ENCODE data around the gene ZMIZ1.

- TF ChIP-seq, protein P1, sequence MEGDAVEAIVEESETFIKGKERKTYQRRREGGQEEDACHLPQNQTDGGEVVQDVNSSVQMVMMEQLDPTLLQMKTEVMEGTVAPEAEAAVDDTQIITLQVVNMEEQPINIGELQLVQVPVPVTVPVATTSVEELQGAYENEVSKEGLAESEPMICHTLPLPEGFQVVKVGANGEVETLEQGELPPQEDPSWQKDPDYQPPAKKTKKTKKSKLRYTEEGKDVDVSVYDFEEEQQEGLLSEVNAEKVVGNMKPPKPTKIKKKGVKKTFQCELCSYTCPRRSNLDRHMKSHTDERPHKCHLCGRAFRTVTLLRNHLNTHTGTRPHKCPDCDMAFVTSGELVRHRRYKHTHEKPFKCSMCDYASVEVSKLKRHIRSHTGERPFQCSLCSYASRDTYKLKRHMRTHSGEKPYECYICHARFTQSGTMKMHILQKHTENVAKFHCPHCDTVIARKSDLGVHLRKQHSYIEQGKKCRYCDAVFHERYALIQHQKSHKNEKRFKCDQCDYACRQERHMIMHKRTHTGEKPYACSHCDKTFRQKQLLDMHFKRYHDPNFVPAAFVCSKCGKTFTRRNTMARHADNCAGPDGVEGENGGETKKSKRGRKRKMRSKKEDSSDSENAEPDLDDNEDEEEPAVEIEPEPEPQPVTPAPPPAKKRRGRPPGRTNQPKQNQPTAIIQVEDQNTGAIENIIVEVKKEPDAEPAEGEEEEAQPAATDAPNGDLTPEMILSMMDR (IDR thresholded peaks at IDR 0.05 in 2 of 3, conservative IDR thresholded peaks at IDR 0.05 in 1 of 3; ENCODE audit: borderline replicate concordance in 1 of 3, insufficient read depth in 1 of 3, low read depth in 2 of 3, low read length in 2 of 3) = no peak
- TF ChIP-seq CEBPB (IDR thresholded peaks at IDR 0.05; ENCODE audit: low read depth) (no peak), EZH2 (IDR thresholded peaks at IDR 0.05) (no peak), REST (IDR thresholded peaks at IDR 0.05; ENCODE audit: low read depth) (no peak), ATF3 (IDR thresholded peaks at IDR 0.05) (no peak)
- TF ChIP-seq, protein P2, sequence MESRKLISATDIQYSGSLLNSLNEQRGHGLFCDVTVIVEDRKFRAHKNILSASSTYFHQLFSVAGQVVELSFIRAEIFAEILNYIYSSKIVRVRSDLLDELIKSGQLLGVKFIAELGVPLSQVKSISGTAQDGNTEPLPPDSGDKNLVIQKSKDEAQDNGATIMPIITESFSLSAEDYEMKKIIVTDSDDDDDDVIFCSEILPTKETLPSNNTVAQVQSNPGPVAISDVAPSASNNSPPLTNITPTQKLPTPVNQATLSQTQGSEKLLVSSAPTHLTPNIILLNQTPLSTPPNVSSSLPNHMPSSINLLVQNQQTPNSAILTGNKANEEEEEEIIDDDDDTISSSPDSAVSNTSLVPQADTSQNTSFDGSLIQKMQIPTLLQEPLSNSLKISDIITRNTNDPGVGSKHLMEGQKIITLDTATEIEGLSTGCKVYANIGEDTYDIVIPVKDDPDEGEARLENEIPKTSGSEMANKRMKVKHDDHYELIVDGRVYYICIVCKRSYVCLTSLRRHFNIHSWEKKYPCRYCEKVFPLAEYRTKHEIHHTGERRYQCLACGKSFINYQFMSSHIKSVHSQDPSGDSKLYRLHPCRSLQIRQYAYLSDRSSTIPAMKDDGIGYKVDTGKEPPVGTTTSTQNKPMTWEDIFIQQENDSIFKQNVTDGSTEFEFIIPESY (IDR thresholded peaks at IDR 0.05; ENCODE audit: extremely low read depth, insufficient replicate concordance, low read length) = no peak
These were observed 146.8 kb downstream of the ZMIZ1 start for GRCh38 chr10:79215531-79215930.
